Astrocyte of the cerebellum (primary cell): ENCODE data around the gene CPEB3.

Experiments
- DNase-seq: peaks from one replicate; pipeline ENCODE4 v3.0.0-alpha.2; 2011; ENCODE audit warnings: low read depth
- H3K4me3 ChIP-seq: 2 replicates; pipeline ENCODE4 v1.5.1; 2011; ENCODE audit warnings: mild to moderate bottlenecking, low read depth, low read length, moderate library complexity
- CTCF ChIP-seq: IDR thresholded peaks from 2 replicates; pipeline ENCODE4 v1.5.1; 2012; ENCODE audit warnings: low read length, low read depth, moderate library complexity, mild to moderate bottlenecking; ENCODE audit errors: missing control alignments
- in situ Hi-C: cut with HindIII; loops from 2 replicates; pipeline ENCODE4 v1.10.0; 2017; ENCODE audit warnings: low sequenced_read_pairs

CPEB3 gene

DNA sequence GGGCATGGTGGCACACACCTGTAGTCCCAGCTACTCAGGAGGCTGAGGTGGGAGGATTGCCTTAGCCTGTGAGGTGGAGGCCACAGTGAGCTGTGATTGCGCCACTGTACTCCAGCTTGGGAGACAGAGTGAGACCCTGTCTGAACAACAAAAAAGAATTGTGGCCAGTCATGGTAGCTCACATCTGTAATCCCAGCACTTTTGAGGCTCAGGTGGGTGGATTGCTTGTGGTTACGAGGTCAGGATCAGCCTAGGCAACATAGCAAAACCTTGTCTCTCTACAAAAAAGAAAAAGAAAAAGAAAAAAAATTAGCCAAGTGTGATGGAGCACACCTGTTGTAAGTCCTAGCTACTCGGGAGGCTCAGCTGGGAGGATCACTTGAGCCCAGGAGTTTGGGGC, 22.9 kb upstream of the CPEB3 start:
- no peak for TF ChIP-seq CTCF
- no peak for DNase-seq
- H3K4me3 ChIP-seq: no peak overlapping the region
- in situ Hi-C loops: no loop called here

DNA sequence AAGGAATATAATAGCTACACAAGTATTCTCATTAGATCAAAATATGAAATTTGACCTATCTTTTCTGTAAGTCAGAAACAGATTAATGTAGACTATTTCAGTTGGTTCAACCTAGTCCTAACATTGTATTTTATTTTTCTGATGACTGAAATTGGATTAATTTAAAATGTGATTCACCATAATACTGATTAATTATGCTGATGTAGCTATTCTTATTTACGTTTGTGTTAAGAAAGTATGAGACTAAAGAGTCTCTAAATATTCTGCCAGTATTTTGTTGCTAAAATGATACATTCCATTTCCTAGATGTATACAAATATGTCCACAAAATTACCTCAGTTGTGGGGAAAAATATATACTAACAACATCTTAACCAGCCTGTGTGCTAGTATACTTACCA, 18.4 kb upstream of the CPEB3 start:
- in situ Hi-C loops: no loop called here
- H3K4me3 ChIP-seq: no peak overlapping the region
- no peak for TF ChIP-seq CTCF
- no peak for DNase-seq

- TF ChIP-seq CTCF: no peak
- DNase-seq: no peak
- in situ Hi-C loops: no loop called here
- H3K4me3 ChIP-seq: no peak overlapping the region
Observed at GRCh38 chr10:92305133-92306072, 14.5 kb upstream of the CPEB3 start.

GRCh38 chr10:92304061-92304460, 13.2 kb upstream of the CPEB3 start:
- in situ Hi-C loops: no loop called here
- no peak for DNase-seq
- no peak for TF ChIP-seq CTCF
- H3K4me3 ChIP-seq: no peak overlapping the region

- no peak overlapping the region for H3K4me3 ChIP-seq
- in situ Hi-C loops: no loop called here
- TF ChIP-seq CTCF: no peak
- DNase-seq: no peak
Observed at GRCh38 chr10:92303096-92303495, 12.2 kb upstream of the CPEB3 start.

DNA sequence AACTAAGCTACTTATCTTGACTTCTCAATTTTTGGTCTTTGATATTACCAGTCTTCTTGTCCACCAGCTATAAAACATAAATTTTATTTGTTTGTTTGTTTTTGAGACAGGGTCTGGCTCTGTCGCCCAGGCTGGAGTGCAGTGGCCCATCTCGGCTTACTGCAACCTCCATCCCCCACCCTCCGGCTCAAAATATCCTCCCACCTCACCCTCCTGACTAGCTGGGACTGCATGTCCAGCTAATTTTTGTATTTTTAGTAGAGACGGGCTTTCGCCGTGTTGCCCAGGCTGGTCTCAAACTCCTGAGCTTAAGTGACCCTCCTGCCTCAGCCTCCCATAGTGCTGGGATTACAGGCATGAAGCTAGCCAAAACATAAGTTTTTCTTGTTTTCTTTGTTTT, 7.6 kb upstream of the CPEB3 start:
- in situ Hi-C loops: no loop called here
- no peak for DNase-seq
- no peak overlapping the region for H3K4me3 ChIP-seq
- no peak for TF ChIP-seq CTCF
